IPS-NIHi11 (cell line): ENCODE data around the gene CHMP5.

Experiments
- DNase-seq: peaks from one replicate; pipeline ENCODE4 v3.0.0; 2012; ENCODE audit warnings: mixed read lengths, low spot score

Gene CHMP5

DNA sequence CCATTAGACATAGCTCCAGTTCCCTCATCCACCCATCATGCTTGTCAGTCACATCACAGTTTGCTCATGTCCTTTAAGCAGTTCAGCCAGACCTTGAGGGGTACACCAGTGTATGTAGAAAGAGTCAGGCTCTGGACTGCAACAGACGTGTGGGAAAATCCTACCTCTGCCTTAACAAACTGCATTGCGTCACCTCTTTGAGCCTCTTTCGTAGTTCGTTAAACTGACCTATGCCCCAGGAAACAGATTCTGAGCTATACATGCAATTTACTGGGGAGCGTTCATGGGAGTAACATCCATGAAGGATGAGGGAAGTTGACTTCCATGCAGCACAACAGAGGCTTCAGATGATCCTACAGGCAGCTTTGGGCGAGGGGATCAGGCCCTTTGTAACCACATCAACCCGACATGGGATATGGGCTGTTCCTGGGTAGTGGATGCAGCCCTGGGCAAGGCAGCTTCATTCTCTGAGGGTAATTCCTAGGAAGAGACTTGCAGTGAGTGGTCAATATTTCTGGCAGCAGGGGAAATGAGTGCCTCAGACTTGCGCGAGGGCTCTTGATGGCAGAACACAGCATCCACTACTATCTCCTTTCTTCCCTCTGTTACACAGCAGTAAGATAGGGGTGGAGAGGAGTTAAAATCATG lies 20.6 kb upstream of the CHMP5 start:
- DNase-seq = no peak

DNA sequence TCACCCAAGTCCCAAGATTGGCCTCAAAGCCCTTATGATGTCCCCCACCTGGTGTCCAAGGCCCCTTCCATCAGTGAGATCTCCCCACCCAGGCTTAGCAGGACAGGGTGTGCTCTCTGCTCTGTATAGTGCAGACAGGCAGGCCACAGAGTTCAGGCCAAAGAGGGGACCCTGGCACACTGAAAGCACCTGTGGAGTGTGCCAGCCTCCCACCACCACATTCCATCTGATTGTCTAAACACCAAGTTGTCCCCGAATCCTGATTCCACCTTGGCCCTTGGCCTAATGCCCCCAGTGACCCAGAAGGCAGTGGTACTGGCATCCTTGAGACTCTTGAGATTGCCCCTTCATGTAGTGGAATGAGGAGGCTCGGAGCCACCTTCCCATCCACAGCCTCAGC lies 19.5 kb upstream of the CHMP5 start:
- DNase-seq = no peak

DNA sequence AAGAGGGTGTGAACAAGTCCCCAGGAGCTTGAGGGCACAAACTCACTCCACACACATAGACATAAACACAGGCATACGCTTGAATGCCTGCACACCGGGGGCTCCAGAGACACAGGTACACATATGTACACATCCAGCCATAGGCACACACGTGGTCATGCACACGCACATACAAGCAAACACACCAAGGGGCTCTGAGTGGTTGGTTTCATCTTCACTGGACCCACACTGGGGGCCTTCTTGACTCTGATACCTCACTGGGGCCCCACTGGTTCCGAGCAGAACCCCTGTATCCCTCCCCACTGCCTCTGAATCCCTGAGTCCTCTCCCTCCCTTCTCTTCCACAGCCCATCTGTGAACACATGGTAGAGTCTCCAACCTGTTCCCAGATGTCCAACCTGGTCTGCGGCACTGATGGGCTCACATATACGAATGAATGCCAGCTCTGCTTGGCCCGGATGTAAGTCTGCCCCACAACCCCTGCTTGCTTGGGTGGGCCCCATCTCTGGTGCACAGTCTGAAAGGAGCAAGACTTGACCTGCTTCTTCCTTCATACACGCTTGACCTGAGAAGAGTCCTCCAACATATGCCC lies 18.5 kb upstream of the CHMP5 start:
- no peak for DNase-seq

DNA sequence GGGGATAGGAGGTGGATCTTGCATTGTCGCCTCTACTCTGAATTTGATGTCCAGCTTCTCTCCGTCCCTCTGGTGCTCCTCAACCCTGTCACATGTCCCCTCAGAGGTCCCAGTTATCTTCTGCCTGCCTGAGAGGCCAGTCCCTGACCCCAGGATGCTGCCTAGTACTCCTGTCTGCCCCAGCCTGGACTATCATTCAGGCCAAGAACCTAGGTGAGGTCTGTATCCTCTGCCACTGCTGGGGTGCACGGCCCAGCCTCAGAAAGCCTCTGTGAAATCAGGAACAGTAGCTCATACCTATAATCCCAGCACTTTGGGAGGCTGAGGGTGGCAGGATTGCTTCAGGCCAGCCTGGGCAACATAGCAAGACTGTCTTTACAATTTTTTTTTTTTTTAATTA lies 16.2 kb upstream of the CHMP5 start:
- DNase-seq = no peak

- DNase-seq = no peak
These were observed 15.7 kb upstream of the CHMP5 start for GRCh38 chr9:33249087-33249658.

DNA sequence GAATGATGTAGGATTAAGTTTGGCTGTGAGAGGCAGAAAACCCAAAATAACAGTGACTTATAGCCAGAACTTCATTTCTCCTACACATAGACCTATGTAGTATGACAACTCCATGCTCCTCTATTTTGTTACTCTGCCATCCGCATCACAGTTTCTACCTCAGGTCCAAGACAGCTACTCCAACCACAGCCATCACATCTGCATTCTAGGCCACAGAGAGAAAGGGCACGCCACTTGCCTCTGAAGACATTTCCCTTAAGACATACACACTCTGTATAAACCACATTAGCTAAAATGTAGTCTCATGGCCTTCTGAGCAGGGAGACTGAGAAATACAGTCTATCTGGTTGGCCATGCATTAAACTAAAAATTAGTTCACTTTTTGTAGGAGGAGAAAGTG lies 14.9 kb upstream of the CHMP5 start:
- no peak for DNase-seq

DNA sequence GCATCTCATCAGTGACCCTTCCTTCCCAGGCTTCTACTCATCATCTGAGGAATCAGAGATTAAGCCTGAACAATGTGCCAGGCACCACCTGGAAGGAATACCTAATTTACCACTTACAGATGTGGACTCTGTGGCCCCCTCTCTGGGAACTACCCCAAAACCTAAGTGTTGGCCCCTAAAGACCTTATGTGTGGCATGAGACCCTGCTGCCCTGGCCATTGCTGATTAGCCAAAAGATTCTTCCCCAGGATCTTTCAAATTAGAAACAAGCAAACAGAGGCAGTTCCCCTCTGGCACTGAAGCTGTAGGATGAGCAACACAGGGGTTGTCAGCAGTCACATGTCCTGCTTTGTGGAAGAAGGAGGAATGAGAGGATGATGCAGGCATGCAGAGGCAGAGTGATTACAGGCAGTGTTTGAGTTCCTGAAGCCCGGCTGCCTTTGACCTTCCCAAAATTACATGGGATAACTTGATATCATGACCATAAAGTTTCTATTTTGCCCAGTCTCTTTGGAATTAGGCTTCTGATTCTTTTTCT lies 14.3 kb upstream of the CHMP5 start:
- DNase-seq = no peak

- DNase-seq = no peak
These were observed 10.6 kb upstream of the CHMP5 start for GRCh38 chr9:33254211-33254610.

GRCh38 chr9:33255014-33255413 lies 9.8 kb upstream of the CHMP5 start:
- DNase-seq = no peak

DNA sequence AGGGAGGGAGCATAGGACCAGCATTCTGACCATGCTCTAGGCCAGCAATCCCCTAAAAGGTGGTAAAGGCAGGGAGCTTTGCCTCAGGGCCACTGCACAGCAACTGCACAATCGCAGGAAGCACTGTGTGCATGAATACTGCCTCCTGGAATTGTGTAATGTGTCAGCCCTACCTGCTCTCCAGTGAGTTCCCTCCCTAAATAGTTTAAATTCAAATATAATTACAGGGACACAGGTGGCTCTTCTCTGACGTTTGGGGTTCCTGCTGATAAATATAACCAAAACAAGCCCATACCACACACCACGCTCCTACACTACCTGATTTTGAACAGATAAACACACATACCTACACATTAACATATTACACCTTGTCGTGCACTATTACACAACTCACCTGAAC lies 9.4 kb upstream of the CHMP5 start:
- DNase-seq = no peak

GRCh38 chr9:33256236-33256635 lies 8.6 kb upstream of the CHMP5 start:
- no peak for DNase-seq

DNA sequence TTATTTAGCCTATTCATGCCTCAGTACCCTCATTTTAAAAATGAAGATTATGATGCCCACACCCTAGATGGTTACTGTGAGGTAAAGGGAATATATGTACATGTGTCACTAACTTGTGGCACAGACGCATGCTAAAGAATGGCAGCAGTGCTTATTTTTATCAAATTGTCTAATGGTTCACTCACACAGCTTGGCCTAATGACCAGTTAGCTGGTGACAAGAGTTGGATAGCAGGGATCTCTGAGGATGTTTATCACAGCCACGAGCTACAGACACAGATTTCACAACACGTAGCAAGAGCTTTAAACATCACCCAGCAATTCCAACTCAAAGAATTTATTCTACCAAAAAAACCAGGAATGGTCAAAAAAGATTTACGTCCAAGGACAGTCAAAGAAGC lies 7.6 kb upstream of the CHMP5 start:
- DNase-seq = no peak

DNA sequence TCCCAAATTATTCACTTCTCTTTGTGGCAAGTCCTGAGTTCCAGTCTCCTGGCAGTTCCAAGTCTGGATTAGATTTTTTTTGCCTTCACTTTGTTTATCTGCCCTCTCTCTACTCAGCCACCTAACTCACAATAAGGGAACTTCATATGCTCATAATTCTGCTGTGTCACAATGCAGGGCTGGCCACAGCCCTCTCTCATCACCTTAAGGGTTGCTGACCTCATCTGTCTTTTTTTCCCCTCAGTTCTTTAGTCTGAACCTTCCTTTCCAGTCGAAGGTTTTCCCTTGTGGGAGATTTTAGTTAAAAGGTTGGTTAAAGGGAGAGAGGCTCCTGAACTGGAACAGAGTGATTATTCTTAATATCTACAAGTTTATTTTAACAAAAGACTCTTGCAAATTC lies 4.5 kb upstream of the CHMP5 start:
- no peak for DNase-seq

DNA sequence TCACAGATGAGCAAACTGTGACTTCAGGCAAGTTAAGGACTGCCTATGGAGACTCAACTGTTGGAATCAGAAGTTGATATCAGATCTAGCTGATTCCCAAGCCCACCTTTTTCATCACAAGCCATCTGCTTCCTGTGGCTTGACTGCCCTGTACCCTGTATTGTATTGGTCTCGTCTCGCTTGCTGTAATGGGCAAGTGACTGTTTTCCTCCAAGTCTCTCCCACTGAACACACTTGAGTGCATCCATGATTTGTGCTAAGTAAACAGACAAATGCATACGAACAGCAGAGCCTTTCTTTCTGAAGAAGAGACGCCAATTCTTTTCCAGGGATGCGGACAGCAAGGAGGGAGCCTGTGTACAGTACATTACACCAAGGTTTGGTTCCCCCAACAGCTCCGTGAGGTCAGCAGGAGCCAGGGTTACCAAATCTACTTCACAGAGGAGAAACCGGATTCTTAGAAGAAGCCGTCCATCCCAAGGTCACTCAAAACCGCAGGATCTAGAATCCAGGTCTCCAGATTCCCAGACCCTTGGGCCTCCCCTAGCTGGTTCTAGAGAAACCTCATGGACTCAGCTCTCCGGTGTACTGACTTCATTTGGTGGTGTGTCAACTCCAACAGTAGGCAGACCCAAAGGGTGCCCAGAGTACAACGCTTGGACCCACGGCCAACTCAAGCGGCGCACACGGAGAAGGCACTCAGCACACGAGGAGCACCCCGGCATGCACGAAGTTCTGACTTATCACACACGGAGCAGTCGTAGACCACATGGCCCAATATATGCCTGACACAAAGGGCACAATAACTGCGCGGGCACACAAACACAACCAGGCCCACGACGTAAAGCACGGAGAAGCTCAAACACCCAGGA lies 1.5 kb upstream of the CHMP5 start:
- no peak for DNase-seq

DNA sequence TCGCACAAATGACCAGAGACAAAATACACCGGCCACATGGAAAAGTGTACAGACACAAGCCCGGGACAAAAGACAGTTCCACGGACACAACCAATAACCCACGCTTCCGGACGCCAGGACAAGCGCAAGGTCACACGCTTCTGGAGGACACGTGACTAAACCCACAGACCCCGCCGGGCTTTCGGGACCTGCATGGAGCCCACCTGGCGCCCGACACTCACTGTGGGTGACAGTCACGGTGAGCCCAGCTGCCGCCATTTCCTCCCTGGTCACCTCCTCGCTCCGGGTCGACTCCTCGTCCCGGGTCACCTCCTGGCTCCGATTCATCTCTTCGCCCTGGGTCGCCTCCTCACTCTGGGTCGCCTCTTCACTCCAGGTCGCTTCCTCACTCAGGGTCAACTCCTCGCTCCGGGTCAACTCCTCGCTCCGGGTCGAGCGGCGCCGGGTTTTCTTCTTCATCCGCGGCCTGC lies 811 bp upstream of the CHMP5 start:
- DNase-seq = no peak

DNA sequence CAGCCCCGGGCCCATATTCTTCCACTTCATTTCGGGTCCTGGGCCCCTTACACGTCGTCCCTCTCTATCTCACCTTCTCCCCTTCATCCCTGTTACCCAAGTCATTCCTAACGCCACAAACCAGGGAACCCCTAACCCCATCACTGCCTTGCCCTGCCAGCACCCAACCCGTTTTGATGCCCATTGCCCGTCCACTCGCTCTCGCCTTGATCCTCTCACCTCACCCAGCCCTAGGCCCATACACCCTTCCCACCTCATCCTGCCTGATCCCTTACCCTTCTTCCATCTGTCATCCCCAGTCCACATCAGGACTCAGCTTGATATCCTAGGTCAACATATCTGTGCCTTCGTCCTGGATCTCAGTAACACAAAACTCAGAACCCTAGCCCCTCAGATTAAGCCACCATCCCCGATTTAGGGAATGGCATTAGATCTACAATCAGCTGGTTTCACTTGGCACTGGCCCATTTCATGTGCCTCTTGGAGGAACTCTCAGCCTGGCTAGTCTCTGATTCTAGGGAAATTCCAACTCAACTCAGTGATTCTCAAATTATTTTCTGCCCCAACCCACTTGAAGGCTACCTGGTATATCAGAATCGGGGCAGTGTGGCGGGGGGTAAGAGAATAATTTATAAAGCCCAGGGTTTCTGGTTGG lies 489 bp downstream of the CHMP5 start:
- DNase-seq = no peak

- DNase-seq = no peak
These were observed 2.4 kb downstream of the CHMP5 start for GRCh38 chr9:33267151-33267767.

DNA sequence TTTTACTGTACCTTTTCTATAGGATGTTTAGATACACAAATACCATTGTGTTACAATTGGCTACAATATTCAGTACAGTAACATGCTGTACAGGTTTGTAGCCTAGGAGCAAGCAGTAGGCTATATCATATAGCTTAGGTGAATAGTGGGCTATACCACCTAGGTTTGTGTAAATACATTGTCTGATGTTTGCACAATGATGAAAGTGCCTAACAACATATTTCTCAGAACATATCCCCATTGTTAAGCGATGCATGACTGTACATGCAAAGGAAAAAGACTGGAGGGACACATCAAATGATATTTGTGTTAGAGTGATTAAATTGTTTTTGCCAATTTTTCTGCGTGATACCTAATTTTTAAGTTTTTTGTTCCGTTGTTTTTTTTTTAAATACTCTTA lies 5.3 kb downstream of the CHMP5 start:
- no peak for DNase-seq

DNA sequence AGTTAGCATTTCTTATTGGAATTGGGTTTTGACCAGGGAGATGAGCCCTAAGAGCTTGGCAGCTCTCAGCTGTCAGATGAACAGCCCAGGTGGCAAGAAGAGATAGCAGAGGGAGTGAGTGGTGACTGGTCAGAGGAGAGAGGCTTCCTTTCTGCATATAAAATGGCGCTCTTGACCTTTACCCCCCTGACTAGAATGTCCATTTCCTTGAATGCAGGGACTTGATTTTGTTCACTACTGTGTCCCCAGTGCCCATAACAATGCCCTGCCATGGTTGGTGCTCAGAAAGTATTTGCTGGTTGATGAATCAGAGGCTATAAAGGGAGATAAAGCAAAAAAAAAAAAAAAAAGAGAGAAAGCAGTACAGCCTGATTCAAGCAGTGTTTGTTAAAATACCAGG lies 7.2 kb downstream of the CHMP5 start:
- DNase-seq = no peak

- no peak for DNase-seq
These were observed 8.6 kb downstream of the CHMP5 start for GRCh38 chr9:33273266-33273971.

- DNase-seq = no peak
These were observed 9.1 kb downstream of the CHMP5 start for GRCh38 chr9:33273972-33274328.
